Breast epithelium (tissue), 4 donors: ENCODE measurements around the gene TRAPPC1. TPM values are rescaled to one million over a fixed set of nuclear protein-coding genes. Genes with fewer than 3 reads are reported as not detected.

Source experiments
- DNase-seq, 2 donors: peaks; one replicate each; pipeline ENCODE4 v3.0.0-alpha.2; 2019; ENCODE audit warnings: low spot score in 2 of 2
- H3K27ac ChIP-seq, 2 donors: fragments of 200-600 bp; sonication (generic) in 1 of 2; one replicate each; pipeline ENCODE4 v1.5.1; 2016 to 2019; ENCODE audit warnings: mild to moderate bottlenecking in 1 of 2
- H3K27me3 ChIP-seq, 2 donors: fragments of 200-600 bp; sonication (generic) in 1 of 2; one replicate each; pipeline versions ENCODE4 v1.5.1 to v1.6.0; 2017 to 2019; ENCODE audit warnings: control low read depth in 1 of 2, mild to moderate bottlenecking in 1 of 2
- H3K36me3 ChIP-seq: fragments of 200-600 bp; one replicate; pipeline ENCODE4 v1.5.1; 2019
- H3K4me1 ChIP-seq, 2 donors: fragments of 200-600 bp; sonication (generic); one replicate each; pipeline ENCODE4 v1.5.1; 2016 to 2019; ENCODE audit warnings: control low read depth in 1 of 2
- H3K4me3 ChIP-seq, 3 donors: fragments of 200-600 bp; sonication (generic); 1 replicate in 2 of 3; 2 replicates in 1 of 3; pipeline ENCODE4 v1.5.1; 2016 to 2019; ENCODE audit warnings: mild to moderate bottlenecking in 3 of 3, moderate library complexity in 2 of 3
- H3K9me3 ChIP-seq, 2 donors: fragments of 200-600 bp; sonication (generic) in 1 of 2; one replicate each; pipeline ENCODE4 v1.5.1; 2016 to 2019; ENCODE audit warnings: control low read depth in 1 of 2
- POLR2A ChIP-seq: fragments of 450-650 bp; IDR thresholded peaks from one replicate; pipeline ENCODE4 v1.6.1; 2016; ENCODE audit warnings: antibody characterized with exemption, mild to moderate bottlenecking, moderate library complexity
- POLR2AphosphoS5 ChIP-seq, 3 donors: sonication (generic); formaldehyde crosslinking; IDR thresholded peaks; one replicate each; pipeline ENCODE4 v1.6.1; 2017; ENCODE audit warnings: antibody characterized with exemption in 3 of 3
- intact Hi-C: fragments of 100-400 bp; cut with DNase I; formaldehyde crosslinking; loops from one replicate; pipeline ENCODE4 v1.15.1; 2023; ENCODE audit warnings: low total_unique reads
- total RNA-seq, 3 donors: library from RNA; depleted of rRNA; stranded (reverse); fragments of >200 nt; gene quantifications; one replicate each; pipeline ENCODE4 v1.1.0, GENCODE V29; 2016
- TF ChIP-seq, protein P1 (sequence below), 3 donors: fragments of 450-650 bp; IDR thresholded peaks; one replicate each; pipeline ENCODE4 v1.5.1; 2016 to 2017; ENCODE audit warnings: antibody characterized with exemption in 3 of 3, mild to moderate bottlenecking in 3 of 3, moderate library complexity in 3 of 3

Gene TRAPPC1
- total RNA-seq, 3 donors from 2014 or later: 24.9 to 38.9 (median 37.7) TPM

- TF ChIP-seq POLR2AphosphoS5 (IDR thresholded peaks at IDR 0.05) (no peak), POLR2A (no peak)
- TF ChIP-seq, protein P1, sequence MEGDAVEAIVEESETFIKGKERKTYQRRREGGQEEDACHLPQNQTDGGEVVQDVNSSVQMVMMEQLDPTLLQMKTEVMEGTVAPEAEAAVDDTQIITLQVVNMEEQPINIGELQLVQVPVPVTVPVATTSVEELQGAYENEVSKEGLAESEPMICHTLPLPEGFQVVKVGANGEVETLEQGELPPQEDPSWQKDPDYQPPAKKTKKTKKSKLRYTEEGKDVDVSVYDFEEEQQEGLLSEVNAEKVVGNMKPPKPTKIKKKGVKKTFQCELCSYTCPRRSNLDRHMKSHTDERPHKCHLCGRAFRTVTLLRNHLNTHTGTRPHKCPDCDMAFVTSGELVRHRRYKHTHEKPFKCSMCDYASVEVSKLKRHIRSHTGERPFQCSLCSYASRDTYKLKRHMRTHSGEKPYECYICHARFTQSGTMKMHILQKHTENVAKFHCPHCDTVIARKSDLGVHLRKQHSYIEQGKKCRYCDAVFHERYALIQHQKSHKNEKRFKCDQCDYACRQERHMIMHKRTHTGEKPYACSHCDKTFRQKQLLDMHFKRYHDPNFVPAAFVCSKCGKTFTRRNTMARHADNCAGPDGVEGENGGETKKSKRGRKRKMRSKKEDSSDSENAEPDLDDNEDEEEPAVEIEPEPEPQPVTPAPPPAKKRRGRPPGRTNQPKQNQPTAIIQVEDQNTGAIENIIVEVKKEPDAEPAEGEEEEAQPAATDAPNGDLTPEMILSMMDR (IDR thresholded peaks at IDR 0.05): no peak
- no peak for DNase-seq
- H3K27ac ChIP-seq: no peak overlapping the region
- H3K27me3 ChIP-seq: no peaks in the 10 kb centered on the region
- no peak overlapping the region for H3K4me3 ChIP-seq
- H3K9me3 ChIP-seq: no peaks in the 10 kb centered on the region
- no peaks in the 10 kb centered on the region for H3K4me1 ChIP-seq
- H3K36me3 ChIP-seq: peaks cover 11% of the 10 kb centered on the region
- intact Hi-C loops: no loop called here
Observed at GRCh38 chr17:7947651-7948050, 15.9 kb upstream of the TRAPPC1 start.

DNA sequence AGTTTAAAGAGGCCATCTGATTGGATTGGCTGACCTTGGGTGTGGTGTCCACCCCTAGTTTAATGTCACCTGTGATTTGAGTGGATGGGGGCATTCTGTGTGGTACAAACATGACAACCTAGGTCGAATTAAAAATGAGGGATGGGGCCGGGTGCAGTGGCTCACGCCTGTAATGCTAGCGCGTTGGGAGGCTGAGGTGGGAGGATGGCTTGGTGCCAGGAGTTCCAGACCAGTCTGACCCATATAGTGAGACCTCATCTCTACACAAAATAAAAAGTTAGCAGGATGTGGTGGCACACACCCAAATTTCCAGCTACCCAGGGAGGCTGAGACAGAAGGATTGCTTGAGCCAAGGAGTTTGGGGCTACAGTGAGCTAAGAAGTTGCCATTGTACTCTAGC is 14.7 kb upstream of the TRAPPC1 start:
- no peak for TF ChIP-seq POLR2AphosphoS5 (IDR thresholded peaks at IDR 0.05)
- no peak for TF ChIP-seq POLR2A
- TF ChIP-seq, protein P1 (IDR thresholded peaks at IDR 0.05): no peak
- intact Hi-C loops: loop anchor here (1.0 kb wide), 1 partner anchor 48 kb away; no protein-coding TSS in a partner anchor
- DNase-seq: no peak
- Histone ChIP-seq H3K36me3 (peaks cover 11% of the 10 kb centered on the region), H3K27me3 (no peaks in the 10 kb centered on the region), H3K4me1 (no peaks in the 10 kb centered on the region), H3K4me3 (no peak overlapping the region), H3K27ac (no peak overlapping the region), H3K9me3 (no peaks in the 10 kb centered on the region)

- intact Hi-C loops: loop anchor here (1.0 kb wide), 1 partner anchor 47 kb away; no protein-coding TSS in a partner anchor
- no peak for TF ChIP-seq POLR2AphosphoS5 (IDR thresholded peaks at IDR 0.05)
- TF ChIP-seq, protein P1 (IDR thresholded peaks at IDR 0.05): no peak
- no peak for TF ChIP-seq POLR2A
- no peaks in the 10 kb centered on the region for H3K4me1 ChIP-seq
- no peak overlapping the region for H3K4me3 ChIP-seq
- no peaks in the 10 kb centered on the region for H3K9me3 ChIP-seq
- H3K27me3 ChIP-seq: no peaks in the 10 kb centered on the region
- no peak for DNase-seq
- peaks cover 11% of the 10 kb centered on the region for H3K36me3 ChIP-seq
- no peak overlapping the region for H3K27ac ChIP-seq
Observed at GRCh38 chr17:7945651-7946050, 13.9 kb upstream of the TRAPPC1 start.

GRCh38 chr17:7944326-7944725 is 12.6 kb upstream of the TRAPPC1 start:
- Histone ChIP-seq H3K4me3 (no peak overlapping the region), H3K36me3 (peaks cover 11% of the 10 kb centered on the region), H3K27ac (no peak overlapping the region), H3K4me1 (no peaks in the 10 kb centered on the region), H3K9me3 (no peaks in the 10 kb centered on the region), H3K27me3 (no peaks in the 10 kb centered on the region)
- TF ChIP-seq POLR2A: no peak
- TF ChIP-seq, protein P1 (IDR thresholded peaks at IDR 0.05): no peak
- no peak for TF ChIP-seq POLR2AphosphoS5 (IDR thresholded peaks at IDR 0.05)
- no peak for DNase-seq
- intact Hi-C loops: no loop called here

DNA sequence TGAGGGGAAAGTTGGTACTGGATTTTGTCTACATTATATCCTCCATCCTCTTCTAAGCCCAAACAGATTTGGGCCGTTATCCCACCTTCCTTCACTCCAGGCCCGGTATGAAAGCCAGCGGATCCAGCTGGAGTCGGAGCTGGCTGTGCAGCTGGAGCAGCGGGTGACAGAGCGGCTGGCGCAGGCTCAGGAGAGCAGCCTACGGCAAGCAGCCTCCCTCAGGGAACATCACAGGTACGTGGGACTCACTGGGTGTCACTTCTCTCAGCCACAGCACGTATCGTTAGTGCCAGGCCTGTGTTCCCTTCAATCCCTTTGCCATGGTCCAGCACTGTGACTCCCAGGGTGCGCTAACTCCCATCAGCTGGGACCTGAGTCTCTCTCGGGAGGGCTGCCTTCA is 11.5 kb upstream of the TRAPPC1 start:
- Histone ChIP-seq H3K27ac (no peak overlapping the region), H3K9me3 (no peaks in the 10 kb centered on the region), H3K36me3 (peaks cover 11% of the 10 kb centered on the region), H3K4me1 (no peaks in the 10 kb centered on the region), H3K4me3 (no peak overlapping the region), H3K27me3 (no peaks in the 10 kb centered on the region)
- intact Hi-C loops: no loop called here
- no peak for DNase-seq
- no peak for TF ChIP-seq POLR2AphosphoS5 (IDR thresholded peaks at IDR 0.05)
- TF ChIP-seq, protein P1 (IDR thresholded peaks at IDR 0.05): no peak
- no peak for TF ChIP-seq POLR2A
